K562 treated with DMSO at 1 percent for 24 hours (cell line): ENCODE measurements around the gene CACNG7. TPM values are rescaled to one million over a fixed set of nuclear protein-coding genes. Genes with fewer than 3 reads are reported as not detected.

Source experiments
- total RNA-seq: library from RNA; unstranded; fragments of 300-600 nt; gene quantifications from 2 replicates; pipeline ENCODE4 v1.2.3, GENCODE V29; 2022; ENCODE audit warnings: low read depth; ENCODE audit not compliant: insufficient read depth

CACNG7 gene
- total RNA-seq, result not detected in 2 replicates

GRCh38 chr19:53908935-53909415 is at the start of gene CACNG7:
Gene CACNG7, plus strand, starts transcription at chr19:53909278. Its CDS starts 3,554 bp downstream, at chr19:53912832.

GRCh38 chr19:53867225-53868090 is 41.6 kb upstream of the CACNG7 start, which contains the start of gene MYADM:
Gene MYADM, plus strand, starts transcription at chr19:53867883. Its CDS starts 5,647 bp downstream, at chr19:53873530.

GRCh38 chr19:53881482-53882390 is 27.3 kb upstream of the CACNG7 start, which contains the start of gene PRKCG:
Gene PRKCG, plus strand, starts transcription at chr19:53882197. Its CDS starts 298 bp downstream, at chr19:53882495.

GRCh38 chr19:53962887-53963431 is 53.9 kb downstream of the CACNG7 start, which contains the start of gene CACNG8:
Gene CACNG8, plus strand, starts transcription at chr19:53962937.

GRCh38 chr19:53991224-53992113 is 82.4 kb downstream of the CACNG7 start, which contains the start of gene CACNG6:
Gene CACNG6, plus strand, starts transcription at chr19:53991637. Its CDS starts 1,241 bp downstream, at chr19:53992878.

Other genes with a start within 250 kb of the CACNG7 start
- gene NLRP12, start 85.0 kb upstream of the CACNG7 start, total RNA-seq, result 0.17 and 0.29 TPM in 2 replicates
- 36.2 and 59.6 TPM in 2 replicates for gene MYADM, start 41.4 kb upstream of the CACNG7 start, total RNA-seq
- gene PRKCG, start 27.1 kb upstream of the CACNG7 start, total RNA-seq, result 0.08 TPM in 1 of 2 replicates, not detected in the other
- gene CACNG8, start 53.7 kb downstream of the CACNG7 start, total RNA-seq, result not detected in 2 replicates
- not detected in 2 replicates for gene CACNG6, start 82.4 kb downstream of the CACNG7 start, total RNA-seq
- gene VSTM1, start 154.6 kb downstream of the CACNG7 start, total RNA-seq, result not detected in 2 replicates
- not detected in 2 replicates for gene TARM1, start 172.1 kb downstream of the CACNG7 start, total RNA-seq
- 1.4 and 1.9 TPM in 2 replicates for gene OSCAR, start 191.5 kb downstream of the CACNG7 start, total RNA-seq
- gene NDUFA3, start 193.6 kb downstream of the CACNG7 start, total RNA-seq, result 86.4 and 133 TPM in 2 replicates
- gene TFPT, start 206.4 kb downstream of the CACNG7 start, total RNA-seq, result 9.7 and 20.2 TPM in 2 replicates
- 90.1 and 106 TPM in 2 replicates for gene PRPF31, start 206.5 kb downstream of the CACNG7 start, total RNA-seq
- 71.9 and 76.1 TPM in 2 replicates for gene CNOT3, start 228.5 kb downstream of the CACNG7 start, total RNA-seq